Measurements from ENCODE around the gene DOCK4. TPM values are rescaled to one million over a fixed set of nuclear protein-coding genes. Genes with fewer than 3 reads are reported as not detected.

The DOCK4 gene
- total RNA-seq, 4 donors from 2014 or later: 6.4 to 20.5 (median 9.7) TPM

- no peak for TF ChIP-seq CTCF (IDR thresholded peaks at IDR 0.05)
- TF ChIP-seq EP300 (IDR thresholded peaks at IDR 0.05): no peak
- TF ChIP-seq POLR2A (IDR thresholded peaks at IDR 0.05): no peak
- TF ChIP-seq POLR2AphosphoS5 (IDR thresholded peaks at IDR 0.05): no peak
- Histone ChIP-seq H3K9me3 (no peaks in the 10 kb centered on the region), H3K36me3 (no peaks in the 10 kb centered on the region), H3K27ac (no peak overlapping the region), H3K4me1 (peaks cover 18% of the 10 kb centered on the region), H3K27me3 (no peaks in the 10 kb centered on the region), H3K4me3 (no peak overlapping the region)
- no peak for DNase-seq (ENCODE audit: low spot score in 2 of 2)
- 95% methylated on average over 2 of the region's 2 CpGs for WGBS
These were observed 89.8 kb downstream of the DOCK4 start for GRCh38 chr7:112116358-112116757.

- Histone ChIP-seq H3K36me3 (no peaks in the 10 kb centered on the region), H3K9me3 (no peaks in the 10 kb centered on the region), H3K4me1 (peaks cover 18% of the 10 kb centered on the region), H3K4me3 (no peak overlapping the region), H3K27ac (no peak overlapping the region), H3K27me3 (no peaks in the 10 kb centered on the region)
- DNase-seq (ENCODE audit: low spot score in 2 of 2): no peak
- WGBS: 95% methylated on average over 1 of the region's 1 CpG
- no peak for TF ChIP-seq EP300 (IDR thresholded peaks at IDR 0.05)
- TF ChIP-seq POLR2A (IDR thresholded peaks at IDR 0.05): no peak
- TF ChIP-seq CTCF (IDR thresholded peaks at IDR 0.05): no peak
- no peak for TF ChIP-seq POLR2AphosphoS5 (IDR thresholded peaks at IDR 0.05)
These were observed 90.3 kb downstream of the DOCK4 start for GRCh38 chr7:112115880-112116279.

GRCh38 chr7:112113913-112114575 lies 92.2 kb downstream of the DOCK4 start:
- no peak for DNase-seq (ENCODE audit: low spot score in 2 of 2)
- 91% methylated on average over 1 of the region's 1 CpG for WGBS
- no peak overlapping the region for H3K27ac ChIP-seq
- H3K4me3 ChIP-seq: no peak overlapping the region
- H3K27me3 ChIP-seq: no peaks in the 10 kb centered on the region
- TF ChIP-seq CTCF (IDR thresholded peaks at IDR 0.05) (no peak), POLR2AphosphoS5 (IDR thresholded peaks at IDR 0.05) (no peak), EP300 (IDR thresholded peaks at IDR 0.05) (no peak), POLR2A (IDR thresholded peaks at IDR 0.05) (no peak)
- no peaks in the 10 kb centered on the region for H3K9me3 ChIP-seq
- no peaks in the 10 kb centered on the region for H3K36me3 ChIP-seq
- peaks cover 16% of the 10 kb centered on the region for H3K4me1 ChIP-seq

GRCh38 chr7:112112822-112113255 lies 93.4 kb downstream of the DOCK4 start:
- DNase-seq (ENCODE audit: low spot score in 2 of 2): peak in 1 of 2 donors; percentile 66
- Histone ChIP-seq H3K27ac (peak overlapping the region; percentile 77), H3K4me1 (peaks cover 18% of the 10 kb centered on the region), H3K27me3 (no peaks in the 10 kb centered on the region), H3K4me3 (no peak overlapping the region), H3K36me3 (no peaks in the 10 kb centered on the region), H3K9me3 (no peaks in the 10 kb centered on the region)
- TF ChIP-seq POLR2AphosphoS5 (IDR thresholded peaks at IDR 0.05) (peak in 1 of 3 donors; percentile 50), CTCF (IDR thresholded peaks at IDR 0.05) (no peak), EP300 (IDR thresholded peaks at IDR 0.05) (no peak), POLR2A (IDR thresholded peaks at IDR 0.05) (no peak)
- WGBS: 14% methylated on average over 5 of the region's 5 CpGs

GRCh38 chr7:112110651-112111050 lies 95.5 kb downstream of the DOCK4 start:
- H3K27me3 ChIP-seq: no peaks in the 10 kb centered on the region
- H3K4me1 ChIP-seq: peaks cover 21% of the 10 kb centered on the region
- no peak overlapping the region for H3K27ac ChIP-seq
- WGBS: 96% methylated on average over 4 of the region's 7 CpGs
- no peak for TF ChIP-seq EP300 (IDR thresholded peaks at IDR 0.05)
- no peak for TF ChIP-seq POLR2AphosphoS5 (IDR thresholded peaks at IDR 0.05)
- no peak for TF ChIP-seq POLR2A (IDR thresholded peaks at IDR 0.05)
- TF ChIP-seq CTCF (IDR thresholded peaks at IDR 0.05): no peak
- no peak overlapping the region for H3K4me3 ChIP-seq
- H3K9me3 ChIP-seq: no peaks in the 10 kb centered on the region
- H3K36me3 ChIP-seq: no peaks in the 10 kb centered on the region
- DNase-seq (ENCODE audit: low spot score in 2 of 2): no peak
